GM18867 (cell line): ENCODE data around the gene NEDD4L.
A peak's percentile ranks its signal among the peaks of the same experiment; 100 is the strongest.
"Not testable (repeated sequence)": the region's sequence is repeated elsewhere in the genome, so short reads cannot be mapped to it uniquely, and the experiment has no call there.

Experiments used
- ATAC-seq: cut with Tn5 transposase; IDR thresholded peaks from one replicate; pipeline ENCODE4 v1.9.1; 2021; ENCODE audit warnings: mild to moderate bottlenecking, moderate library complexity; ENCODE audit not compliant: unreplicated experiment

Gene NEDD4L

DNA sequence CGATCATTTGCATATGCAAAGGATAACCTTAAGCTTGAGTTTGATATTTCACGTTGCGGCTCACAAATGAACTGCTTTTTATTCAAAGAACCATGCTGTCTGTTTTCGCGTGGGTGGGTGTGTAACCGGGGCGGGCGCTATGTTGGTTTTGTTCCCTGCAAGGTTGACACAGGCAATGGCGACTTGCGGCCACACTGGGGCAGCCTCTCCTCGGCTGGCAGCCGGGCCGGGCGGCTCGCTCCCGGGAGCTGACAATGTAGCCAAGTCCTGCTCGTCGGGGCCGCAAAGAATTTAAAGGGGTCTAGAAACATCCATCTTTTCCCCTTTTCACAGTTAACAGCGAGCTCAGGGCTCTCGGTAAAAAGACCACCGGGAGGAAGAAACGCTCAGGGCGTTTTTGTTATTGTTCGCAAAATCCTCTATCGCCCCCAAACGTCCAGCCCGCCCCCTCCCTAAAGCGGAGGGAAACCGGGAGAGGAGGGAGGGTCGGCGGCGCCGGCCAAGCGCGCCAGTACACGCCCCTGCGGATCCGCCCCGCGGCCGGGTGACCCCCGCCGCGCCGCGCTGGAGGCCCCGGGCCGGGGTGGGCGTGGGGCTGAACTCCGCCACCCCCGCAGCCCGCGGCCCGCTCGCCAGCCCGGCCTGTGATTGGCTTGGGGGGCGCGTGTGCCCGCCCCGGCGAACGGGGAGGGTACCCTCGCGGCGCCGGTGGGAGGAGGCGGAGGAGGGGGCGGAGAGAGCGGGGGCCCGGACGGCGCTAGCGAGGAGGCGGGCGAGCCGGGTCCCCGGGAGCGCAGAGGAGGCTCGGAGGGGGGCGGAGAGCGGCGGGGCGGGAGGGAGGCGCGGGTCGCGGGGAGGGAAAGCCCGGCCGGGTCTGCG, at the start of gene NEDD4L:
NEDD4L (plus strand) TSS at position 736 of the 879 bp plus-strand sequence. CDS start 435 bp downstream, outside the sequence.
- peak; percentile 79 for ATAC-seq

DNA sequence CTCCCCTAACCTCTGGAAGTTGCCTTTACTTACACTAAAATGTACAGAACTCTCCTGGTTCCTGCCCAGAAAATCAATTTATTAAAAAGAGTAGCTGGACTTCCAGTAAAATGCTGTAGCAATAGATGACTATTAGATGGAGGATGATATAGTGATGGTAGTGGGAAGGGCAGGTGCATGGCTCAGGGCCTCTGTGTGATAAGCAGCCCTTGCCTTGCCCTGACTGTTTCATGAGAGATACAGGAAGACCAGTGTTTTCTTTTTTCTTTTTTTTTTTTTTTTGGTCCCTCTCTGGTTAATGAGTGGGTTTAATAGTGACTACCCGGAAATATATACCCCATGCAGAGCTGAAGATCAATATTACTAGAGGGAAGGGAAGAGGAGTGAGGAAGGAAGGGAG, 48.7 kb upstream of the NEDD4L start:
- no peak for ATAC-seq

- not testable (repeated sequence) for ATAC-seq
Measured at GRCh38 chr18:57996894-57997293, 47.1 kb upstream of the NEDD4L start.

- ATAC-seq: no peak
Measured at GRCh38 chr18:57997820-57998219, 46.2 kb upstream of the NEDD4L start.

DNA sequence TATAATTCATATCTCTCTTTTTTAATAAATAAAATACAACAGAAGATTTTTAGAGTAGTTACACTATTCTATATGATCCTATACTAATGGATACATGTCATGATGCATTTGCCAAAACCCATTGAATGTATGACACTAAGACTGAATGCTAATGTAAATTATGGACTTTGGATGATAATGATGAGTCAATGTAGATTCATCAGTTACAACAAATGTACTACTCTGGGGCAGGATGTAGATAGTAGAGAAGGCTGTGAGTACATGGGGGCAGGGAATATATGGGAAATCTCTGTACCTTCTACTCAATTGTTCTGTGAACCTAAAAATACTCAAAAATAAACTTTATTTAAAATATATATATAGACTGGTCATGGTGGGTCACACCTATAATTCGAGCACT, 45.6 kb upstream of the NEDD4L start:
- ATAC-seq: no peak

DNA sequence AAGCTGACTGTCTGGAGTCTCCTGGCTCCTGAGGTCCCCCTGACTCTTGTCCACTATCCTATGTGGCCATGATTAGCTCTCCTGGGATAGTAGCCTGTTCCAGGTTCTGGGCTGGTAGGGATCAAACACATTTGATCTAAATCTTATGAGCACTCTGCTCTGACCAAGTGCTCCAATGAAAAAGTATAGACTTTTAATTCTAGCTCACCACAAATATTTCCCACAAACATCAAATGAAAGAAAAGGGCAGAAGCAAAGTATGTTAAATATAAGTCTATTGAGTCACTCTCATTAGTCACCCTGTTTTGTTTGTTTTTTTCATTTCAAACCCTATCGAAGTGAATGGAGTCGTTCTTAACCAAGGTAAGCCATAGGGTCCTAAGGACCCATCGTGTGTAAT, 39.7 kb upstream of the NEDD4L start:
- no peak for ATAC-seq

- ATAC-seq: no peak
Measured at GRCh38 chr18:58005011-58005410, 39.0 kb upstream of the NEDD4L start.

GRCh38 chr18:58005885-58006523, 38.0 kb upstream of the NEDD4L start:
- no peak for ATAC-seq

GRCh38 chr18:58009166-58009565, 34.9 kb upstream of the NEDD4L start:
- ATAC-seq: no peak

DNA sequence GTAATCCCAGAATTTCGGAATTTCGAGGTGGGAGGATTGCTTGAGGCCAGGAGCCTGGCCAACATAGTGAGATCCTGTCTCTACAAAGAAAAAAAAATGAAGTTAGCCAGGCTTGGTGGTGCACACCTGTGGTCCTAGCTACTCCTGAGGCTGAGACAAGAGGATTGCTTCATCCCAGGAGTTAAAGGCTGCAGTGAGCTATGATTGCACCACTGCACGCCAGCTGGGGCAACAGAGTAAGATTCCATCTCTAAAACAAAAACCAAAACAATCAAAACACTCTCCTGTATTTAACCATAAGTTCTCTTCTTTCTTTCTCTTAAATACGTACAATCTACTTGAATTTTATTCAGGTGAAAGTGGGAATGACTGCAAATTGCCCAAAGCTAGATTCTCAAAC, 33.8 kb upstream of the NEDD4L start:
- no peak for ATAC-seq

DNA sequence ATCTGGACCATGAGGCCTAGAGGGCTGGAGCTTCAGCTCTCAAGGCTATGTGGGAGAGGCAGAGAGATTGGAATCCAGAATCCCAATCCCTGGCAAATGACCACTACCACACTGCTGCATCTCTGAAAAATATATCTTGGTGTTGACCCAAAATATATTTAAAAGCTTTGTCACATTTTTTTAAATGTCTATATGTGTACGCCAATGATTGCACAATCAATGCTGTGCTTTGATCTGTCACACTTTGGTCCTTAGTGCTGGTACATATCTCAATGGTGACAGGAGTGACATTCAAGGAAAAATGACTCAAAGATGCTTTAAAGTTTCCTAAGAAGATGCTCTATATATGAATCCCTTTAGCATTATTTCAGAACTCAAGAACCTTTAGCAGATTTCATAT, 31.7 kb upstream of the NEDD4L start:
- ATAC-seq: no peak

DNA sequence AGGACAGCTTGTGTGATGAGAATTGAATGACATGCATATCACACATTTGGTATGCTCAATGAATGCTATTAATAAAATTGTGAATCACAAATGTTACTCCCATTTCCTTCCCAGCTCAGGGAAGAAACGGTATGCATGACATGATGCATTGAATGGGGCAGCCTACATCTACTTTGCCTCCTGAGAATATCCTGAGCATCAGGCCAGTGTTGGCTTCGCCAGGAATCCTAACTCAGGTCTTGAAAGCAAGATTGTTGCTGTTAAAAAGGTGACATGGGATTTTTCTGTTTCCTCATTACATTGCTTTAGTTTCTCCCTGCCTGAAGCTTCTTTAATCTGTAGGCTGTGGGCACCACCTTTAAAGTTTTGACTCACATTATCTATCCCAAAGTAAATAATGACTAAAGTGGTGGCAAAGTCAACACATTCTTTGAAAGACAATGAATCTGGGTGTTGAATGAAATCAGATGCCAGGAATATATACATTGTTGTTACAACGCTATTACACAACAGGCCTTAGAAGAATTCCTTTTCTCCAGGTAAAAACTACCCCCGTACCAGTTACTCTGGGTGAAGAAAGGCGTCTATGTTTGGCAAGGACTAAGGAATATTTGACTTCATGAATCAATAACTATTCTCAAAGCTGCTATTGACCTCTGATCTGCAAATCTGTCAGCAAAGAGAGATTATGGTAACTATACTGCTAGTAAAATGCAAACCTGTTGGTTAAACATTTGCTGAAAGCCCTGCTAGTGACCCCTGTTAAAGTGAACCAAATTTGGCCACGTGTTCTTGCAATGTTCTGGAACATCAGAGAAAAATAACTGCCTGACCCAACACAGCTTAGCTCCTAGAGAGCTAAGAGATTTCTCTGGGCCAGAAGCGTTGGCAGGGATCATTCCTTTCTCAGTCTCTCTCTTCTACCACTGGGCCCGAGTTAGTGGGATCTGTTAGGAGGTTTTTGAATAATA, 30.5 kb upstream of the NEDD4L start:
- no peak for ATAC-seq

DNA sequence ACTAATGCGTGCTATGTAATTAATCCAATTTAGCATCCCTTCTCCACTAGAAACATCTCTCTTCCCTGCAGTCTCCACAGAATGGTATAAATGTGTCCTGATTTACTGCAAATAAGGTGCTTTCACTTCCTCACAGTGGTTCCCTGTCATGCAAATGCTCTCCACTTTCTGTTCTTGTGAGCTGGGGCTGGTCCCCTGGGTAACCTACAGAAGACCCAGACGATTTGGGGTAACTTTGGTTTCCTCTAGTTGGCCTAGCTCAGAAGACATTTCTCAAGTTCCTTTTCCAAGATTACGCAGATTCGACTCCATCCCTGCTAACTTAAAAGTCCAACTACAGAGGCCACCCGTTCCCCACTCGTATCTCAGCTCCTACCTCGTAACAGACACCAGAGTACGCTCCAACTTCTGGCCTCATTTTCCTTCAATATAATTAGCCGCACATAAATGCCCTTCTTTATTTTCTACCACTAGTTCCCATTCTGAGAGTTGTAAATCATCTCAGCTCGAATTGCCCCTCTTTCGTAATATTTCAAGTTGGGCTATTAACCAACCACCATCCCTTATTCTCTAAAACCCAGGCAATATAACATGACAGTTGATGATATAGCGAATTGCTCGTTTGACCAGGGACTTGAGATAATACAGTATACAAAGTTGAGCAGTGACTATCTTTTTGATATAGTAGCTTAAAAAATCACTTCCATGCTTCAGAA, 28.8 kb upstream of the NEDD4L start:
- ATAC-seq: peak; percentile 100

DNA sequence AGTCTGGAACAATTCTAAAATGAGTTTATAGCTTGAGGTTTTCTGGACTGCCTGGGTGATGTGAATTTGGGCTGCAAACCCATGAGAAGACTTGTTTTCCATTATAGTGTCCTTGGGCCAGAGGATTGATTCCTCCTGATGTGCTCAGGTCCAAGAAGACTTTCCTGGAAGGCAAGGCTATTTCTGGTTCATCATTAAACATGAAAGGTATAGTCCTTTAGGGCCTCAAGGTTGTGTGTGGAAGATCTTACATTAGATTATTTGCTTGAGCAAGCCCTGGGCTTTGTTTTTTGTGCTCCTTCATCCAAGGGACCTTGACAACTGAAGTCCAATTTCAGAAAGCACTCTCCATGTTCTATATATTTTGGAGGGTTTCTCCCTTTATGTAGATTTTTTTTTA, 26.8 kb upstream of the NEDD4L start:
- ATAC-seq: no peak

DNA sequence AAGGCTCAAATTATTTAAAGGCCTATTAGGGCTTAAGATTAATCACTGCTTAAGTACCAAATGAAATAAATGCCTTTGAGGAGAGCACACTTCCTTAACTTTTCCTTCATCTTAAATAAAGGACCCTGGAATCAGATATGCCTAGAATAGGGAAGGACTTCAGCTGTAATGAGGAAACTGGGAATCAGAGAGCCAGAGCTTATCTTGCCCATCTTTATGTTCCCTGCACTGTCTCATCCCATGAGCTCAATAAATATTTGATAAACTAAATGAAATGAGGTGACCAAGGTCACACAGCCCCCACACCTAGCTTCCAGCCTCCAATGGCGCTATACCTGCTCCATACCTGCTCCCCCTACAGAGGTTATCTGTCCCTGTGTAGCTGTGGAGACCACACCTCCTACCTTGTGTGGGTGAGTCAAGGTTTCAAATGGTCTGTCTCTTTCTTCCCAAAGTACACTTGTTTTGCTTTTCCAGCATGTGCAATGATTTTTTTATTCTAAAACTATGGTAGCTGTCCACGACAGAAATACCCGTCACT, 23.4 kb upstream of the NEDD4L start:
- ATAC-seq: no peak

DNA sequence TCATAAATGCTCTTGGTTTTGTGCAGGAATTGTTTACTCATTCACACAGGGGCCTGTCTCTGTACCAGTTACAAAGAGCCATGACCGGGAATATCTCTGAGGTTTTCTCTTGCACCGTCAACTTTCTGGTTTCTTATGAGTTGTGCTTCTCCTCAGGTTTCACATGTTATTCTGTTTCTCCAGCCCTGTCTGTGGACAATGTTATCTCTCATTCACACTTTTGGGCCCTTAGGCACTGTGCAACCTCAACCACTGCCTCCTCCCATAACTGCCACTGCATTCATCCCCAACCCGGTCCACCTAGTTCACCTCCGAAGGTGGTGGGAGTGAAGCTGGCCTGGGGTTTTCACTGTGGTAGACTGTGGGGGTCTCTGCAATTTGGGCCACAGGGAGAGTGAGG, 22.5 kb upstream of the NEDD4L start:
- no peak for ATAC-seq

DNA sequence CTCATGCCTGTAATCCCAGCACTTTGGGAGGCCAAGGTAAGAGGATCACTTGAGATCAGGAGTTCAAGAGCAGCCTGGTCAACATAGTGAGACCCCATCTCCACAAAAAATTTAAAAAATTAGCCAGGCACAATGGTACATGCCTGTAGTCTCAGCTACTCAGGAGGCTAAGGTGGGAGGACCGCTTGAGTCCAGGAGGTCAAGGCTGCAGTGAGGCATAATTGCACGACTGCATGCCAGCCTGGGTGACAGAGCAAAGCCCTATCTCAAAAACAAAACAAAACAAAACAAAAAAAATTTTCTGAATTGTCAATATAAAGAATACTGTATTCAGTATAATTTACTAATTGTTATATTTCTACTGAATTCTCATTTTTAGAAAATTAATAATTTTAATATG, 20.9 kb upstream of the NEDD4L start:
- no peak for ATAC-seq

DNA sequence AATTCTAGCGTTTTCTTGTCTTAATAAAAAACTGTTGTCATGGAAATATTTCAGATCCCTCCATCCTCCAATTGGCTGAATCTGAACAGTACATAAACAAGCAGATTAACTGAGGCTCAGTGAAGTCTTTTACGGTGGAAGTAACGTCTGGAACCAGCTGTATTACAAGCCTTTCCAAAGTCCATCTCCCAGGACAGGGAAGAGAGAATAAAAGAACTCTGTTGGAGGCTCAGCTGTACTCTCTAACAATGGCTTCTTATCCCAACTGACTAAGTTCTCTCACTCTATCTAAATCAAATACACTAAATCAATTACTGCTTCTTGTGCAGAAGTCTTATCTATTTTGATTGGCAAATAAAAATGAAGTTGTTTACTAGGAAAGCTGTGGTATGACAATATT, 19.9 kb upstream of the NEDD4L start:
- ATAC-seq: no peak

DNA sequence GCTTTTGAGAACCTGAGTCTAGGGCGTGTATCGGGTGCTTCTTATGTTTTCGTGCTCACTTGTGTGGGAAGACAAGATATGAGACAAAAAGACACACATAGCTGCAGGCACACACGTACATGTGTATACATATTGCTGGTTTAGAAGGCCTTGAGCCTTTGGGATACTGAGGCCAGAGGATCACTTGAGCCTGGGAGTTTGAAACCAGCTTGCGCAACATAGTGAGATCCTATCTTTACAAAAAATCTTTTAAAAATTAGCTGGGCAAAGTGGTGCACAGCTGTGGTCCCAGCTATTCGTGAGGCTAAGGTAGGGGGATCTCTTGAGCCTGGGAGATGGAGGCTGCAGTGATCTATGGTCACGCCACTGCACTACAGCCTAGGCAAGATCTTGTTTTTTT, 18.8 kb upstream of the NEDD4L start:
- no peak for ATAC-seq

- ATAC-seq: no peak
Measured at GRCh38 chr18:58025733-58026132, 18.3 kb upstream of the NEDD4L start.
